Stimulated activated CD4-positive, alpha-beta T cell treated with anti-CD3 and anti-CD28 coated beads, TNF-alpha, amount 100 ng/mL, for 1 hour (primary cell): ENCODE measurements around the gene SLC7A6.
"Not testable (repeated sequence)": the region's sequence is repeated elsewhere in the genome, so short reads cannot be mapped to it uniquely, and the experiment has no call there.

Source experiments
- DNase-seq, 3 donors: peaks; one replicate each; pipeline ENCODE4 v3.0.0-alpha.2; 2020; ENCODE audit warnings: low read depth in 3 of 3, low spot score in 1 of 3

Gene SLC7A6

DNA sequence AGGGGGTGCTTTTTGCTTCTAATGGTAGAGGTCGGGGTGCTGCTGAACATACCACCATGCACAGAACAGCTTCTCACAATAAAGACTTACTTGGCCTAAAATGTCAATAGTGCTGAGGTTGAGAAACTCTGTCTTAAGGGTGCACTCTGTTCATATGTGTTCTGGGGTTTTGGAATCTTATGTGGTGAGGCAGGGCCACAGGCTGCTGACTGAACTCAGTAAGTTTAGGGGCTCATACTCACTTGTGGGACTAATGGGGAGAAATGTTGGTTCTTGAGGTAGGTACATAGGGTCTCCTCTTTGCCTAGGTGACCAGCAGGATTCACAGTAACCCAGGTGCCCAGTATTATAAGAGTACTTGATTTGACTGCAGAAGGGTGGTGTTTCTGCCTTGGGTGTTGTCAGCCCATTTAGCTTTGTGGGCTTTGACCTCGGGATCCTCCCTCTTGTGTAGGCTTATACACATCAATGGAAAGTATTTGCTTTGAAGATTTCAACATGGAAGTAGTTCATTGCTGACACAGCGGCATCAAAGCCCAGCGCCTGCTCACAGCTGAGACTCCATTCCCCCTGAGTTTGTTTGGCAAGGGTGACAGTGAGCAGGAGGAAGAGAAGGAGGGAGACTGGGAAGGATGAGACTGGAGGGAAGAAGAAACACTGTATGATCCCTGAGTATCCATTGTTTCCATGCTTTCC lies 17.2 kb downstream of the SLC7A6 start:
- DNase-seq = no peak

DNA sequence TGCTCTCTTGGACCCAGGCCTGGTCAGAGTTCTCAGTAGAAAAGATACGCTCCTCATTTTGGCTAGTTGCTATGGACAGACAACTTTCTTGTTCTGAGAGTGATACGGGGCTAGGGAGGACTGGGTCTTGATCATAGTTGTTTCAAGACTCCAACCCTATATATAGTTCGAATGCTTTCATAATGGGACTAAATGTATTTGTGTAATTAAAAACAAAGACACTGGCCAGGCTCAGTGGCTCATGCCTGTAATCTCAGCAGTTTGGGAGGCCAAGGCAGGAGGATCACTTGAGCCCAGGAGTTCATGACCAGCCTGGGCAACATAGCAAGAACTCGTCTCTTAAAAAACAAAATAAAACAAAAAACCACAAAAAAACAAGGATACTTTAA lies 17.7 kb downstream of the SLC7A6 start:
- no peak for DNase-seq

DNA sequence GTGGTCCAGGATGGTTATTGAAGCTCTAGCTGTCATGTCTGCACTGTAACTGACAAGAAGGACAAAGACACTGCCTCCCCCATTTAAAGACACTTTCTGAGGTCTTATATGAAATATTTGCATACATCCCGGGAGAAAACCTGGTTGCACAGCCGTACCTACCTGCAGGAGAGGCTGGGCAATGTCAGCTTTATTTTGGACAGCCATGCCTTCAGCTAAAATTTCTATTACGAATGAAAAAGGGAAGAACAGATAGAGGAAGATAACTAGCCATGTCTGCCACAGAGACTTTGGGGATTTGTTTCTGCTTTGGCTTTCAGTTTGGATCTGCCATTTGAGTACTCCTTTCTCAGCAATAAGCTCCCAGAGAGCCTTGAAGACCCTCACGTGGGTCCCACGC lies 19.0 kb downstream of the SLC7A6 start:
- DNase-seq = no peak

GRCh38 chr16:68283801-68284598 lies 19.7 kb downstream of the SLC7A6 start:
- no peak for DNase-seq

GRCh38 chr16:68284847-68285246 lies 20.5 kb downstream of the SLC7A6 start:
- no peak for DNase-seq

- DNase-seq = no peak
Measured at GRCh38 chr16:68285683-68286082, 21.4 kb downstream of the SLC7A6 start.

DNA sequence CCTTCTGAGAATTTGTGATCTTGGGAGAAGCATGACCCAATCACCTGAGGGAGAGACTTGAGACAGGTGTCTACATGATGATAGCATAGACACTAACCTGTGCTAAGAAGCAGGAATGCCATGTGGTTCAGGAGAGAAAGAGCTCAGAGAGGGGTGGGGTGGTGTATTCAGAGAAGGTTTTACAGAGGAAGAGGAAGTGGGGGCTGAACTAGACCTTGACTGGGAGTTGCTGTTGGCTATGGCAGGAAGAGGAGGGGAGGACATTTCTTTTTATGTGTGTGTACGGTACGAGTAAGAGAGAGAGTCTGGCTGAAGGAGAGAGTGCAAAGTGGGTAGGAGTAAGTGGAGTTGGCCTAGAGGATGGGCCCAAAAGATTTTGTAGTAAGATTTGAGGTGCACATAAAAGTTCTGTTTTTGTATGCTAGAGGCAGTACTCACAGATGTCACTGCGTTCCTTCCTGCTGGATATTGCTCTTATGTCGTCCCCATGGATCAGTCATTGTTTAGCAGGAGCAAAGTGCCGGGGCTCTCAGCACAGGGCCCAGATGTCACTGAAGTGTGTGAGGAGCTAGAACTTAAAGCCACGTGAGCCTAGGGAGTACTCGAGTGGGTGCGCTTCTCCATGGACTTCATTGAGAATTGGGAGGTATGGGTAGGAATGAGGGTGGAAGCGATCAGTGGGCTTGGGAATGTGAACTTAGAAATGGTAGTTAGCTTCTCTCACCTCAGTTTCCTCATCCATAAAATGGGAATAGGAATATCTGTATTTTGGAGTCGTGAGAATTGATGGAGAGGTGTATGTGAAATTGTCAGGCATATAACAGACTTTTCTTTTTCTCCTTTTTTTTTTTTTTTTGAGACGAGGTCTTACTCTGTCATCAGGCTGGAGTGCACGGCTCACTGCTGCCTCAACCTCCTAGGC lies 22.1 kb downstream of the SLC7A6 start:
- no peak for DNase-seq

GRCh38 chr16:68287276-68288251 lies 23.2 kb downstream of the SLC7A6 start:
- no peak for DNase-seq

DNA sequence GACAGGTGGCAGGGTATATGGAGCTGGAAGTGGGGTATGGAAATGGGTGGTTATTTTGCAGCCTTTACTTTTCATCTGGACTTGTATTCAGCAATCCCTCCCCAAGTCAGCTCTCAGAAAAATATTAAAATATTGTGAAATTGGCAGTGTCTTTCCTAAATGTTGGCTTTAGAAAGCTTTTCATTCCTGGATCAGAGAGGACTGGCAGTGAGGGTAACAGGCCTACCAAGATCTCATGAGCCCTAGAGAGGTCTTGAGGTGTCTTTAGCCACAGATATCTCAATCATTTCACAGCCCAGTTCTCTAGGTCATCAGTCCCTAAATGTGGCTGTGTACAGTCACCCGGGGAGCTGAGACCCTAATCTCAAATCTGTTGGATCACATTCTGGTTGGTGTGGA lies 23.9 kb downstream of the SLC7A6 start:
- no peak for DNase-seq

DNA sequence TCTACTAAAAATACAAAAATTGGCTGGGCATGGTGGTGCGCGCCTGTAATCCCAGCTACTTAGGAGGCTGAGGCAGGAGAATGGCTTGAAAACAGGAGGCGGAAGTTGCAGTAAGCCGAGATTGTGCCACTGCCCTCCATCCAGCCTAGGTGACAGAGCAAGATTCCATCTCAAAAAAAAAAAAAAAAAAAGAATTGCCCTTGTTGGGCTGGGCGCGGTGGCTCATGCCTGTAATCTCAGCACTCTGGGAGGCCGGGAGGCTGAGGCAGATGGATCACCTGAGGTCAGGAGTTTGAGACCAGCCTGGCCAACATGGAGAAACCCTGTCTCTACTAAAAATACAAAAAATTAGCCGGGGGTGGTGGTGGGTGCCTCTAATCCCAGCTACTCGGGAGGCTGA lies 24.5 kb downstream of the SLC7A6 start:
- not testable (repeated sequence) for DNase-seq

DNA sequence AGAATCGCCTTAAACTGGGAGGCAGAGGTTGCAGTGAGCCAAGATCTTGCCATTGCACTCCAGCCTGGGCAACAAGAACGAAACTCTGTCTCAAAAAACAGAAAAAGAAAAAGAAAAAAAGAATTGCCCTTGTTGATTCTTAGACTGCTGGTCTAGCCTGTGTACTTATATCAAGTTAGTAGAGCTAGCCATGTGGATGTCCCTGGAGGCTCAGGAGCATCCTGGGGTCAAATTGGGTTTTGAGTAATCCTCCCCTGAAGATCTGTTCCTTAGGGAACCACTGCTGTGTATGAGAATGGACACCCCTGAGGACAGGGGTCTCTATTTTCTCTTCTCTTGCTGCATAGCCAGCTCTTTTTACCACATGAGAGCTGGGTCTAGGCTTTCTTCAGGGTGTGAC lies 24.9 kb downstream of the SLC7A6 start:
- no peak for DNase-seq

DNA sequence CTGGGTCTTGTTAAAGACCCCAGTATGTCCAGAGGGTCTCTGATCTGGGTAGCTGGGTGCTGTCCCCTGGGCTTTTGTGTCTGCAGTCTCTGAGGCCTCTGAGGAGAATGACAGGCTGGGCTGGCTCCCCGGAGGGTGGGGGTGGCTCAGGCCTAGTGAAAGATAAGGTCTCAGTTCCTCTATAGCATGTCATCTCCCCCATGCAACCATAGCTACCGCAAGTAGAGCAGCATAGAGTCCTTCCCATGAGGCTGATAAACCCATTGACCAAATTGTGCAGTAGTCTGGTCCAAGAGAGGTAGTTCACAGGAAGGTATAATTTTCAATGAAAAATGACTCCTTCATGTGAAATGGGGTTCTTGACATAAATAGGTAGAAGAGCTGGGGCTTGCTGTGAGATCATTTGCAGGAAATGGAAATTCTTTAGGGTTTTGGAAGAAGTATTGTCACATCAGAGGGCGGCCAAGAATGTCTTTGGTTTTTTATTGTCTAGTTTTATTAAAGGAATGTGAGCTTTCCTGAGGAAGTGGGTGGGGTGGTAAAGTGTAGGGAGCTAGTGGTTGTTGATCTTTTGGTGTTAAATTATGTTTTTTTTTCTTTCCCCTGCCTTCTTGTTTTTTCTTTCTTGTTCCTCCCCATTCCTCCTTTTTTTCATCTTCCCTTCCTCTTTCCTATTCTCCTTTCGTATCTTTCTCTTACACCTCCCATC lies 25.4 kb downstream of the SLC7A6 start:
- no peak for DNase-seq

GRCh38 chr16:68290450-68290849 lies 26.1 kb downstream of the SLC7A6 start:
- no peak for DNase-seq

GRCh38 chr16:68291227-68291626 lies 26.9 kb downstream of the SLC7A6 start:
- no peak for DNase-seq

DNA sequence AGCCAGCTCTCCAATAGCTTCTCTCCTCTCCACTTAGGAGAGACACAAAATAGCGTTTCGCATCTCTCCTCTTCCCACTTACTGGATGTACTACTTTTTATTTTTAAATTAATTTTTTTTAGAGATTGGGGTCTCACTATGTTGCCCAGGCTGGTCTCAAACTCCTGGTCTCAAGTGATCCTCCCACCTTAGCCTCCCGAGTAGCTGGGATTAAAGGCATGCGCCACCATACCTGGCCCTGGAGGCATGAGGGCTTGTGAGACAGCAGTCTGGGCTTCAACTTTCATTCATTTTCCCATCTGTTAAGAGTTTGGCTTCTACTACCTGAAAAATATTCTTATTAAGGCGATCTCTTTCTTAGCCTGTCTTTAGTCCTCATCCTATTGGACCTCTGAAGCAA lies 28.1 kb downstream of the SLC7A6 start:
- no peak for DNase-seq

GRCh38 chr16:68296291-68296690 lies 32.0 kb downstream of the SLC7A6 start:
- no peak for DNase-seq

- no peak for DNase-seq
Measured at GRCh38 chr16:68296693-68297092, 32.4 kb downstream of the SLC7A6 start.

DNA sequence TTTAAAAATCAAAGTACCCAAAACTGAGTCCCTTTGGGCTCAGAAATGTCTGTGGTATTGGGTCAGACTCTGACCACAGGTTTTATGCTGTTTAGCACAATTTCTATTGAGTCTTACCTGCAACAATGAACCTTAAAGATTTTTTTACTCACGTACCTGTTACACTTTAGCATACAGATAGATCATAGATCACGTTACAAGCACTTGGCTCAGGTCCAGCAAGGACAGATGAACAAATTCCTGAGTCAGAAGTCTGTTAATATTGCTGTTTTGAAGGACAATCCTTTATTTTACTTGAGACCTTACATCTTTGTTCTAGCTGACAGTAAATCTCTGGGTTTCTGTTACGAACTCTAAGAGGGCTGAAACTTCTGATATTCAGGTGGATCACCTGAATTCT lies 33.6 kb downstream of the SLC7A6 start:
- DNase-seq = no peak

DNA sequence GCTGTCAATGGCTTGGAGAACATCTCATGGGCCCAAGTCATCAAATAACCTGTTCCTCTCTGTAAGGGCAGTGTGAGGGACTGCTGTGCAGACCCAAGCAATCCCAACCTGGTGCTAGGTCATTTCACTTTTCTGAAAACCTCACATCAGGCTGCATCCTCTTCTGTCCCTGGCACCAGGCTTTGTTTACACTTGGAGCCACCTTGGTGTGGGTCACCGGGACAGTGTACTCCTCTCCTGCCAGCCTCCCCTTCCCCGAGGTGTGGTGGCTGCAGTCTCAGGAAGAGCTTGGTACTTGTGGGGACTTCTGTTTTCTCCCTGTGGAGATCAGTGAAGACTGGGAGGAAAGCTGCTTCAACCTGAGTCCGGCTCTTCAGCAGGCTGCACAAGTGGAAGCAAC lies 34.0 kb downstream of the SLC7A6 start:
- no peak for DNase-seq
